ENCODE results near the gene MAEL. TPM values are rescaled to one million over a fixed set of nuclear protein-coding genes. Genes with fewer than 3 reads are reported as not detected.

Gene MAEL
- total RNA-seq, 1 experiment from 2014 or later: not detected

GRCh38 chr1:167064621-167065020, 75.5 kb downstream of the MAEL start:
- POLR2A ChIA-PET (ENCODE audit: unreplicated experiment): no interaction called here
- no peak for DNase-seq
- intact Hi-C loops (cut with micrococcal nuclease): loop anchor here (5.0 kb wide), 3 partner anchors 43 to 468 kb away; no protein-coding TSS in a partner anchor
- no TSS peak for BruUV-seq (replicated peaks)
- Histone ChIP-seq H3F3A (ENCODE audit: low read length, unreplicated experiment) (no peaks in the 10 kb centered on the region), H3K79me2 (ENCODE audit: low read length) (no peaks in the 10 kb centered on the region), H3K4me3 (ENCODE audit: low read length) (no peak overlapping the region), H3K9me3 (ENCODE audit: low read length) (no peaks in the 10 kb centered on the region), H3K36me3 (ENCODE audit: low read depth, low read length) (no peaks in the 10 kb centered on the region), H3K4me2 (ENCODE audit: low read length) (no peak overlapping the region), H2AFZ (ENCODE audit: low read length) (no peak overlapping the region), H3K4me1 (ENCODE audit: insufficient read depth, low read length) (0 out of 2 replicates have a peak, but pooled peaks cover 2% of the 10 kb centered on the region), H3K9ac (ENCODE audit: low read length) (no peak overlapping the region), H3K9me2 (replicated peaks; ENCODE audit: low read length) (no peaks in the 10 kb centered on the region), H4K20me1 (ENCODE audit: low read length) (no peaks in the 10 kb centered on the region), H3K27me3 (ENCODE audit: low read length) (no peaks in the 10 kb centered on the region), H3K27ac (ENCODE audit: low read length) (no peak overlapping the region)
- no peak for ATAC-seq
- CTCF ChIA-PET: interaction anchor here (0.6 to 0.7 kb wide), 2 partner anchors 188 to 352 kb away, joined by 3 to 4 read pairs; partner anchors contain the start of gene TADA1
- TF ChIP-seq EZH2 (IDR thresholded peaks at IDR 0.05; ENCODE audit: low read length, unreplicated experiment) (no peak), EZH2phosphoT487 (IDR thresholded peaks at IDR 0.05; ENCODE audit: borderline replicate concordance, low read length) (no peak), CTCF (conservative IDR thresholded peaks at IDR 0.05; ENCODE audit: low read depth, low read length) (no peak)

GRCh38 chr1:167065471-167065870, 76.4 kb downstream of the MAEL start:
- CTCF ChIA-PET: interaction anchor here (0.6 to 1.3 kb wide), 2 partner anchors 155 to 189 kb away, joined by 3 to 4 read pairs; partner anchors contain the start of genes POU2F1 and TADA1
- Histone ChIP-seq H3K27ac (ENCODE audit: low read length) (no peak overlapping the region), H3K36me3 (ENCODE audit: low read depth, low read length) (no peaks in the 10 kb centered on the region), H4K20me1 (ENCODE audit: low read length) (no peaks in the 10 kb centered on the region), H3K27me3 (ENCODE audit: low read length) (no peaks in the 10 kb centered on the region), H3K79me2 (ENCODE audit: low read length) (no peaks in the 10 kb centered on the region), H3F3A (ENCODE audit: low read length, unreplicated experiment) (no peaks in the 10 kb centered on the region), H3K9me3 (ENCODE audit: low read length) (no peaks in the 10 kb centered on the region), H3K4me1 (ENCODE audit: insufficient read depth, low read length) (no peaks in the 10 kb centered on the region), H3K9me2 (replicated peaks; ENCODE audit: low read length) (no peaks in the 10 kb centered on the region), H3K9ac (ENCODE audit: low read length) (no peak overlapping the region), H2AFZ (ENCODE audit: low read length) (no peak overlapping the region), H3K4me2 (ENCODE audit: low read length) (no peak overlapping the region), H3K4me3 (ENCODE audit: low read length) (no peak overlapping the region)
- TF ChIP-seq CTCF (conservative IDR thresholded peaks at IDR 0.05; ENCODE audit: low read depth, low read length): no peak
- TF ChIP-seq EZH2 (IDR thresholded peaks at IDR 0.05; ENCODE audit: low read length, unreplicated experiment): no peak
- no peak for TF ChIP-seq EZH2phosphoT487 (IDR thresholded peaks at IDR 0.05; ENCODE audit: borderline replicate concordance, low read length)
- DNase-seq: no peak
- intact Hi-C loops (cut with micrococcal nuclease): loop anchor here (5.0 kb wide), 3 partner anchors 42 to 467 kb away; no protein-coding TSS in a partner anchor
- POLR2A ChIA-PET (ENCODE audit: unreplicated experiment): no interaction called here
- ATAC-seq: no peak
- no TSS peak for BruUV-seq (replicated peaks)
